NCI-H82 treated with DMSO at 0.1 percent for 48 hours (cell line): Measurements from ENCODE around the gene STXBP5.

Experiments used
- DNase-seq: peaks from one replicate; lab custom pipeline; 2025; ENCODE audit not compliant: unreplicated experiment; lab: John Stamatoyannopoulos, UW

STXBP5 gene

DNA sequence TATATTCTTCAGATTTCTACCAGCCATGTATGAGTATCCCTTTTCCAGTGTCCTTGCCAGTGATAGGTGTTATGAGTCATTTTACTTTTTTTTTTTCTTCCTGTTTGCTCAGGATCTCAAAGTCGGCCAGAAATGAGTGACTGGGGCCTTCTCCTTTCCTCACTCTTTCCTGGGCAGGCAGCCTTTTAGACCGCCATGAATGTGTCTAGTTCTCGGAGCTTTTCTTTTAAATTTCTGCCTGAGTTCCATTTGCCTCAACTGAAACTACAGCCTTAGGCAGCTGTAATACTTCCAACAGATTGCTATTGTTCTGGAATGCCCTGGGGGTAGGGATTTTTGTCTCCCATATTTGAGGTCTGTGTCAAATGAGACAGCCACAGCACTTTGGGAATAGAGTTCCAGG lies 83.7 kb downstream of the STXBP5 start:
- DNase-seq = no peak

DNA sequence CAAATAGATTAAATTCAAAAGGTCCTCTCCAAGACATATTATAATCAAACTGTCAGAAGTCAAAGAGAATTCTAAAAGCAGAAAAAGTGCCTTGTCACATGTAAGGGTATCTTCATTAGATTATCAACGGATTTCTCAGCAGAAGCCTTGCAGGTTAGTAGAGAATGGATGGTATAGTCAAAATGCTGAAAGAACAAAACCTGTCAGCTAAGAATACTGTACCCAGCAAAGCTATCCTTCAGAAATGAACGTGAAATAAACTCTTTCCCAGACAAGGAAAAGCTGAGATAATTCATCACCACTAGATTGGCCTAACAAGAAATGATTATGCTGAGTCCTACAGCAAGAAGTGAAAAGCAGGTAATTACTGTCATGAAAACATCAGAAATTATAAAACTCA lies 92.9 kb downstream of the STXBP5 start:
- no peak for DNase-seq

DNA sequence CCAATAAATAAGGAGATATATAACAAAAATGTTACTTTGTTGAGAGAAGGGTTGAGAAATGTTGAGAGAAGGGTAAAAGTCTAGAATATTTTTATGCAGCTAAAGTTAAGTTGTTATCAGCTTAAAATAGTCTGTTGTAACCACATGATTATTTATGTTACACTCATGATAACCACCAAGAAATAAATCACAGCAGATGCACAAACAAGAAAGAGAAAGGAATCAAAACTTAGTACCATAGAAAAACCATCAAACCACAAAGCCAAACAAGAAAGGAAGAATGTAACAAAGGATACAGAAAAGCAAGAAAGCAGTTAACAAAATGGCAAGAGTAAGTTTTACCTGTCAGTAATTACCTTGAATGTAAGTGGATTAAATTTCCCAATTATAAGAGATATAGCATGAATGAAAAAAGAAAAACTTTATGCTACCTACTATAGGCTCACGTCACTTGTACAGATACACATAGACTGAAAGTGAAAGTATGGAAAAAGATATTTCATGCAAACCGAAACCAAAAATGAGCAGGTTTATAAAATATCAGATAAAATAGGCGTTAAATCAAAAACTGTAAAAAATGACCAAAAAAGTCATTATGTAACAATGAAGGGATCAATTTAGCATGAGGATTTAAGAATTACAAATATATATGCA lies 93.6 kb downstream of the STXBP5 start:
- no peak for DNase-seq

DNA sequence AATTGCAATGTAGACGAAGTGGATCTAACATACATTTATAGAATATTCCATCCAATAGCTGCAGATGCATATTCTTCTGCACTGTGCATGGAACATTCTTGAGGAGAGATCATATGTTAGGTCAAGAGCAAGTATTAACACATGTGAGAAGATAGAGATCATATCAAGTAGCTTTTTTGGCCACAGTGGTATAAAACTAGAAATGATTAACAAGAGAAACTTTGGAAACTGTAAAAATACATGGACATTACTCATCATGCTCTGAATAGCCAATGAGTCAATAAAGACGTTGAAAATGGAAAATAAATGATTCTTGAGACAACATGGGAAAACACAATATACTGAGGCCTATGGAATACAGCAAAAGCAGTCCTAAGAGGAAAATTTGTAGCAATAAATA lies 94.2 kb downstream of the STXBP5 start:
- DNase-seq = no peak

DNA sequence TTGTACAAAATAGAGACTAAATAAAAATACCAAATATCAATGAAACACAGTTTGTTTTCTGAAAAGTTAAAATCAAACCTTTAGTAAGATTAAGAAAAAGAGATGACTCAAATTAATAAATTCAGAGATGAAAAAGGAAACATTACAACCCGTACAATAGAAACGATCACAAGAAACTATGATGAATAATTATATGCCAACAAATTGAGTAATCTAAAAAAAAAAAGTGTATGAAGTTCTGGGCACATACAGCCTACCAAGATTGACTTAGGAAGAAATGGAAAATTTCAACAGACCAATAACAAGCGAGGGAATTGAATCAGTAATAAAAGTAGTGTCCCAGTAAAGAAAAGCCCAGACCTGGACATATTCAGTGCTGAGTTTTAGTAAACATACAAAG lies 94.8 kb downstream of the STXBP5 start:
- no peak for DNase-seq

DNA sequence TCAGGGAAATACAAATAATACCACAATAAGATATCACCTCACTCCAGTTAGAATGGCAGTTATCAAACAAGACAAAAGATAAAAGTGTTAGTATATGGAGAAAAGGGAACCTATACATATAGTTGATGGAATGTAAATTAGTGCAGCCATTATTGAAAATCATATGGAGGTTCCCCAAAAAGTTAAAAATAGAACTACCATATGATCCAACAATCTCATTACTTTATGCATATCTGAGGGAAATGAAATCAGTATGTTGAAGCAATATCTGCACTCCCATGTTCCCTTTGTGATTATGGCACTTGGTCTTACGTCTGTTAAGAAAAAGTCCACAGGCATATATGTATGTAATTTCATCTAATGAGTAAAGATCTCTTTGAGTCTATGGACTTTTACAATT lies 96.9 kb downstream of the STXBP5 start:
- no peak for DNase-seq

DNA sequence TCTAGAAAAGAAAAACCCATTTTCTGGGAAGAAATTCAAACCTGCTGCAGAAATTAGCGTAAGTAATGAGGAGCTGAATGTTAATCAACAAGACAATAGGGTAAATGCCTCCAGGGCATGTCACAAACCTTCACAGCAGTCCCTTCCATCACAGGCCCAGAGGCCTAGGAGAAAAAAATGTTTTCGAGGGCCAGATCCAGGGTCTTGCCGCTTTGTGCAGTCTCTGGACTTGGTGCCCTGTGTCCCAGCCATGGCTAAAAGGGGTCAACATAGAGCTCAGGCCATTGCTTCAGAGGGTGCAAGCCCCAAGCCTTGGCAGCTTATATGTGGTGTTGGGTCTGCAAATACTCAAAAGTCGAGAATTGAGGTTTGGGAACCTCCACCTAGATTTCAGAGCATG lies 99.8 kb downstream of the STXBP5 start:
- no peak for DNase-seq

DNA sequence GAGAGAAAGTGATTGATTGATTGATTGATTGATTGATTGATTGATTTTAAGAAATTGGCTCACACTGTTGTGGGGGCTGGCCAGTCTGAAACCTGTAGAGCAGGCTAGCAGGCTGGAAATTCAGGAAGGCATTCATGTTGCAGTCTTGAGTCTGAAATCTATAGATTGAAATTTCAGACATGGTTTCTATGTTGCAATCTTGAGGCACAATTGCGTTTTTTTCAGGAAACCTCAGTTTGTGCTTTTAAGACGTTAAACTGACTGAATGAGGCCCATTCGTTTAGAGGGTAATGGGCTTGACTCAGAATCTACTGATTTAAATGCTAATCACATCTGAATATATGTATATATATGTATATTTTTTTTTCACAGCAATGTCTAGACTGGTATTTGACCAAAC lies 106.3 kb downstream of the STXBP5 start:
- DNase-seq = no peak

DNA sequence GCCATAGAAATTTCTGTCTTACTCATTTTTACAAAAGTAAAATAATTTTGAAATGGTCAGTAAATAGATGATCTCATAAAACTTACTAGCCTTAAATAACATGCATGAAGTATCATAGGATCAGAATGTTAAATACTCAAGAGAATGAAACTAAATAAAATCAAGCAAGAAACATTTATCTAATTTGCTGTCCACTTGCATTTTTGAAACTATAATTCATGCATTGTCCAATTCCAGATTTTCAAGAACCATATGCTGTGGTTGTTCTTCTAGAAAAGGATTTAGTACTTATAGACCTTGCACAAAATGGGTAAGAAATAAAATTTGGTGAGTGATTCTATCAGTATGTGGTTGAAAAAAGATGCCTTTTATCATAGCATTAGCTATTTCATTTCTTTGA lies 107.0 kb downstream of the STXBP5 start:
- DNase-seq = no peak

DNA sequence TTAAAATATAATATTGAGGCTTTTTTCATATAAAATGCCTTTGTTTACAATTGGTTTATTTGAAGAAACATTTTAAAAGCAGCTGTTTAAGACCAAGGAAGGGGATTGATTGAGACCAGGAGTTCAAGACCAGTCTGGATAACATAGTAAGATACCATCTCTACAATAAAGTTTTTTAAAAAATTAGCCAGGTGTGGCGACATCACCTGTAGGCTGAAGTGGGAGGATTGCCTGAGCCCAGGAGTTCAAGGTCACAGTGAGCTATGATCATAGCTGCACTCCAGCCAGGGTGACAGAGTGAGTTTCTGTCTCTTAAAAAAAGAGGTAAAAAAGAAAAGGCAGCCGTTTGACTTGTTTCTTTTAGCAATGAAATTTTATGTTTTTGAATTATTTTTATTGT lies 117.0 kb downstream of the STXBP5 start:
- no peak for DNase-seq

DNA sequence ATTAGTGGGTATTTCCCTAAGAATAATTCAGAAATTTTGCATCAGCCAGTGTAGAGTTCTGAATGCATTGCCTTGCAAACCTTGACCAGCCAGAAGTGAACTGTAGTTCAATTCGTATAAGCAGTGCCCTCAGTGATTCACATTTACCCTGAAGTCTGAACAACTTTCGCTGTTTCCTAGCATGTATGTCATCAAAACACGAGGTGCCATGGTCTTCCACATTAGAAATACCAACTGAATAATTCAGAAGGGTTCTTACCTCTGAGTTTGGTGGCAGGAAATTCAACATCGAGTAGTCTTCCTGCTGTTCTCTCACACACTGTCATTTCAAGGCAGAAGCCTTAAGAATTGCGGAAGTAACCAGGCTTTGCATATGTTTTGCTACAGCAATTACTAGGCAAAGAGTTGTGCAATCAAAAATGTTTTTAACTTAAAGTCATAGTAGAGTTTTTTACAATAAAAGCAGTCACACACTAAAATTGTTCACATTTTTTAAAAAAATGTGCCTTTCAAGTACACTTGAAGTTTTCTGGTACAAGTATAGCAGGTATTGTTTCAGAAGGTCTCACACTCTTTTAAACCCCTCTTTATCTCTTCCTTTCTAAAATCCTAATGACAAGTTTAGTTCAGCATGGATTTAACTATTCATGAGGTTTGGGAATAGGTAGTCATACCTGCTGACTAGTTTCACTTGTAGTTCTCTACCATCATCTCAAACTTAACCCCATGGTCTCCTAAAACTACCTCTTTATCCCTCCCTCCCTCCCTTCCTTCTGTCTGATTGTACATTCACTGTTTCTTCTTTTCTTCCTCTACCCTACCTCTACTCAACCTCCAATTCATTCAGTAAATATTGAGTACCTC lies 118.3 kb downstream of the STXBP5 start:
- no peak for DNase-seq

DNA sequence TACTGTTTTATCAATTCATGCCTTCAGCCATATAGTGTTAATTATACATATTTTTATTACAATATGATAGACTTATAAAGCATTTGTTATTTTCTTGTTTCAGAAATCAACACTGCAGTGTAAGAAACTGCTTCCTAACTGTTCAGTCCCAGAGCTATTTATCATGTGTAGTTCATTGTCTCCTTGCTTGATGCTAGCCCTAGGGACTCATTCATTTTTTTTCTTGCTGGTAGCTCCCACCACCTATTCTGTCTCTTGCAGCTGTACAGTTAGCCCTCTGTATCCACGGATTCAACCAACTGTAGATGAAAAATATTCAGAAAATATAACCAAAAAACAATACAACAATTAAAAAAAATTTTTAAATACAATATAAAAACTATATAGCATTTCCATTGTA lies 121.3 kb downstream of the STXBP5 start:
- DNase-seq = no peak

DNA sequence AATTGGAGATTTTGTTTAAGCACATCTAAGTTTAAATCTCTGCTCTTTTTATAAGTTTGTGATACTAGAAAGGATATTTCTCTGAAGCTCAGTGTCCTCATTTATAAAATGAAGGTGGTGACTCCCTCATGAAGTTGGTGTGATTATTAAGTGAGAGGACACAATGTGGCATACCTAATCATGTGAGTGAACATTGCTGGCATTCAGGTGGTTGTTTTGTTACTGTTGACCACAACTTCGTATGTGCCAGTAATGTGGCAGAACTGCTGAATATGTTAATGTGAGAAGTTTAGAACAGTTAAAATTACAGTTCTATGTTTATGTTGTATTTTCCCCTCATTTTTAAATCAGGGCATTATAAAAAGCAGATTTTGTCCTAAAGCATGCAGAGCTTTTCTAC lies 127.2 kb downstream of the STXBP5 start:
- DNase-seq = no peak

DNA sequence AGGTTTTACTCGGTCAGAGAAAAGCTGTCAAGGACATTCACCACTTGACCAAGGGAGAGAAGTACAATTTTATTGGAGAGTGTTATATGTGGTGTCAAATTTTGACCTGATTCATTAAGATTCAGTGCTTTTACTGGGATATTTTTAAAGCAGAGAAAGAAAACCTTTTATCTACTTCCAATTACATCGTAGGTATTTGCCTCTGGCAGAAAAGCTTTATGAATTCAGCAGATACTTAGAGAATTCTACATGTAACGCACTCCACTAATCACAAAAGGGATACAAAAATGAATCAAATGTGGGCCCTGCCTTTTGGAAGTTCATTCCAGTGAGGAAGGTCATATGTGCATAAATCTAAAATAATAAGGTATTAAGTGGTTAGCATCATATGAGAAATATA lies 133.7 kb downstream of the STXBP5 start:
- DNase-seq = no peak

DNA sequence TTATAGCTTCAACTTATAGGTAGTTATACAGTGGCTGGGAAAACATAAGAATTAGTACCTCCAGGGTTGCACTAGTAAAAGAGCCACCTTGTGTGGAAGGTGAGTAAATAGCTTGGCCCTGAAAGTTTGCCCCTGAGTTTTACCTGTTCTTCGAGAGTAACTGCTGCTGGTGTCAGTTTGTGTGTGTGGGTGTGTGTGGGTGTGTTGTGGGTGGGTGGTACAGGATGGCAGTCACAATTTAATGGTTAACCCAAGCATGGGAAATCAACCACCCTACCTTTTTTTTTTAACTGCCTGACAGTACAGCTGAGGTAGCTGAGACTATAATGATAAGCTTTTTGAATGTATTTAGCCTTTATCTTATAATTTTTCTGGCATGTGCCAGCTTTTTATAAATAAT lies 137.3 kb downstream of the STXBP5 start:
- no peak for DNase-seq

DNA sequence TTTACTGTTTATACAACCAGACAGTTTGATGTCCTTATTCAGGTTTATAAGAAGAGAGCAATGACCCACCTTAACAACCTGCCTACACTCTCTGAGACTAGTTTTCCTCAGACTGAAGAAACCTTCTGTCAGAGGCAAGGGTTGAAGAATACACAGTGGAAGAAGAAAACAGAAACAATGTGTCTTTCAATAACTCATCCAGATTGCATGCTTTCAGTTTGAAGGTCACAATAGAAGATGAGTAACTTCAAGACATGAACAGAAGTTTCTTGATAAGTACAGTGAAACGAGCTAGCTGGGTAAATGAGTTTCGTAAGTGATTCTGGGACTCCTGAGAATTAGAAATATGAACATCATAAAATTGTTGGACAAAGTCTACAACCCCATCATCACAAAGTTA lies 141.7 kb downstream of the STXBP5 start:
- DNase-seq = no peak

DNA sequence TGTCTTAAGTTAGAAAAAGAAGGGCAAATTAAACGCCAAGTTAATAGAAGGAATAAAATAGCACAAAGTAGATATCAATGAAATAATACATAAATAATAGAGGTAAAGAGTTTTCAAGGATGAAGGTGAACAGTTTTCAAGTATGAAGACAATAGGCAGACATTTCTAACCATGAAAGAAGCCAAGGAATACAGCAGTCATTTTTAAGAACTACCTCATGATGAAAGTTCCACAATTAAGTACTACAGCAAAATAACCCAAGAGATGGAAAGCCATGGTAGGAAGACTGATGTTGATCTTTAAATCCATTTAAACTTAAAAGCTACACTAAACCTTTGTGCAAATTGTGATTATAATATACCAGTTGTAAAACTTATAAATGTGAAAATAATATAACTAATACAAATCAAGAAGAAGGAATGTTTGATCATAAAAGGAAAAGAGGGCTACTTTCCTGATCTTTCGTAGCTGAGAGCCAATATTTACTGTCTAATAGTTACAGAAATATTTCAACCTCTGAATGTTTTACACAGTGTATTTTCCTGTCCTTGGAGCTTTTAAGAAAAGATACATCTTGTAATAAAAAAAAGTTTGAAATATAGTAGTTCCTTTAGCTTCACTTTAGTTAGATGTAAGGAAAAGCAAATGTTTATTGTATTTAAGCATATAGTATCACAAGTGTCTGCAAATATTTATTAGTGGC lies 143.1 kb downstream of the STXBP5 start:
- DNase-seq = no peak

DNA sequence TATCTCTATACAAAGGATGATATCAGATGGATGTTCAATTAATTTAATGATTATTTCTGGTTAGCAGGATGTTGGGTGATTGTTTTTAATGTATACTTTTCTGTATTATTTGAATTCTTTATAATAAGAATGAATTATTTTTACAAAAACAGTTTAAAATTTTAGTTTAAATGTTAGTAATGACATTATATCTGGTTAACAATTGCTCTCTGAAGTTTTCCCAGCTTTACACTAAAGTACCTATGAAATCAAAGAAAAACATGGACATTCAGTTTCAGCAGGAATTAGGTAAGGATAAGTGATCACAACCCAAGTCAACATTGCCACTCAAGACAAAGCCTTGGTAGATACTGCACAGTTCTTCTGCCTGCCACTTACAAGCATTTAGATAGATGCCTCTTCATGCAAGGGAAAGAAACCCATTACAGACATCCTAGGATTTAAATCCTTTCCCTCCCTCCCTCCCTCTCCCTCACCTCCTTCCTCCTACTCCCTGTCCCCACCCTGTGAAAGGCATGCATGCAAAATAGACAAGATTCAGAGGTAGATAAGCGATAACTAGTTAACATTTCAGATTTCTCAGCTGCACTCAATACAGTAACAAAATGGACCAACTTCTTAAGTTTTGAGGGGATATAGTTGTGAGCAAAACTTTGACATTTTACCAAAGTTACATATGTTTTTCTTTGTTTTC lies 143.8 kb downstream of the STXBP5 start:
- no peak for DNase-seq

DNA sequence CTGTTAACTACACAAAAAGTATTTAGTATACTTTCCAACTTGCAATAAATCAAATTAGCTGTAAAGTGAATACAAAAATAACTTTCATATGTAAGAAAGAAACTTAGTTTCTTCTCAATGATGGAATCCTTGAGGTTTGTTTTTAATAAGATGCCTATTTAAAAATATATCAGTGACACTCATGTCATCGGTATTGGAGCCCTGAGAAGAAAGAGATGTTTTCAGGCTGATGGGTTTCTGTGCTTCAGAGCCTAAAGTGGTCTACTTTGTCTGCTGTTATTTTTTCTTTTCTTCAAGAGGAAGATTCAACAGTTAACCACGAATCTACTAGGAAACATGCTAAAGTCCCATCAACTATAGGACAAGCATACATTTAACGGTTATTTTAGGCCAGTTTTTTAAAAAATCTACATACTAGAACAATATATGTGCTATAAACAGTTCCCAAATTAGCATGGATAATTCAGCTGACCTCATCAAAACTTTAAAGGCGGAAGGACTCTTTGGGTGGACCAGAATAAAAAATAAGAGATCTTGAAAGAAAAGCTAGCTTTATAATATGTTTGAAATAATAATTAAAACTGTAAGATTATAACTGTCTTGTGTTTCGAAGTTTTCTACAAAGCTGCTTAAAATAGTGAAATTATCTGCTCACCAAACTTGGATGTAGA lies 157.2 kb downstream of the STXBP5 start:
- no peak for DNase-seq

DNA sequence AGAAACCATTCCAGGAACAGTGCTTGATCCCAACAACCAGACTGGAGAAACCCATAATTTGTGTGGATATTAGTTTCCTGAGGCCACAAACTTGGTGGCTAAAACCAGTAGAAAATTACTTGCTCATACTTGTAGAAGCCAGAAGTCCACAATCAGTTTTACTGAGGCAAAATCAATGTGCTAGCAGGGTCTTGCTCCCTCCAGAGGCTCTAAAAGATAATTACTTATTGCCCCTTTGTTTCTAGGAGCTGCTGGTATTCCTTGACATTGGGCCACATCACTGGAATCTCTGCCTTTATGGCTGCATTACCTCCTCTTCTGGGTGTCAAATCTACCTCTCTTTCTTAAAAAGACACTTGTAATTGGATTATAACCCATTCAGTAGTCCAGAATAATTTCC lies 162.1 kb downstream of the STXBP5 start:
- no peak for DNase-seq

DNA sequence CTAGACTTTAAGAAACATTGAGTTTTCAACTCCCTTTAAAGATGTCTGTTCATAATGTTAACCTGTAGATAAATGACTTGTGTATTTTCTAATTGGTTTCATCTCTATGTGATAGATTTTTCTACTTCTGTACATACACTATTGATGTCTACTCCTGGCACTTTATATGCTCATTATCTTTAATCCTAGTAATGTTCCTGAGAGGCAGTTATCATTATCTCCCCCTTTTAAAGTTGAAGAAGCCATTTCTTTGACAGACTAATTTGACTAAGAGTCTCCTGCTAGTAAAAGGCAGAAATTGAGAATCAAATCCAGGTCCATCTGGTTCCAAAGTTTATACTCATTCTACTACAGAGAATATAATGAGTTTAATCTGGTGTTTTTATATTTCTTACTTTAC lies 167.1 kb downstream of the STXBP5 start:
- no peak for DNase-seq
